Measurements from ENCODE around the gene KIDINS220.

KIDINS220 gene

GRCh38 chr2:8863331-8863953 is 26.0 kb upstream of the KIDINS220 start:
- Histone ChIP-seq H4K8ac (ENCODE audit: low read length) (no peak overlapping the region), H3K79me1 (replicated peaks; ENCODE audit: low read length, poor library complexity, severe bottlenecking) (no peaks in the 10 kb centered on the region), H4K91ac (ENCODE audit: low read length) (no peak overlapping the region), H2AK5ac (ENCODE audit: low read length, severe bottlenecking) (no peak overlapping the region), H3K9me3 (ENCODE audit: control insufficient read depth, low read length) (no peaks in the 10 kb centered on the region), H3K23ac (ENCODE audit: low read length in 2 of 2) (no peak overlapping the region), H3K4me3 (ENCODE audit: insufficient read depth in 1 of 2, low read depth in 1 of 2, low read length in 2 of 2) (no peak overlapping the region), H3K18ac (ENCODE audit: low read depth in 1 of 2, low read length in 2 of 2) (no peak overlapping the region), H2AFZ (ENCODE audit: low read depth, low read length) (no peak overlapping the region), H3K4ac (ENCODE audit: low read depth in 1 of 2, low read length in 2 of 2) (no peak overlapping the region), H3K27me3 (ENCODE audit: control insufficient read depth in 1 of 2, insufficient read depth in 1 of 2, low read length in 2 of 2) (no peaks in the 10 kb centered on the region), H3K14ac (ENCODE audit: low read length in 2 of 2) (no peak overlapping the region), H2BK5ac (ENCODE audit: low read depth, low read length, poor library complexity, severe bottlenecking) (no peak overlapping the region), H3K36me3 (ENCODE audit: control insufficient read depth in 1 of 2, insufficient read depth in 2 of 2, low read depth in 1 of 2, low read length in 2 of 2) (peaks cover 8 to 35% of the 10 kb centered on the region in 2 experiments), H2BK120ac (ENCODE audit: low read depth, low read length) (no peak overlapping the region), H2BK12ac (ENCODE audit: low read length in 2 of 2) (no peak overlapping the region), H3K4me2 (ENCODE audit: low read length, poor library complexity, severe bottlenecking) (no peak overlapping the region), H3K4me1 (ENCODE audit: control insufficient read depth, insufficient read depth, low read depth, low read length) (peaks cover 1% of the 10 kb centered on the region), H3K27ac (ENCODE audit: low read length, poor library complexity, severe bottlenecking) (no peak overlapping the region), H3K9ac (ENCODE audit: low read length) (no peak overlapping the region), H2BK15ac (ENCODE audit: low read depth, poor library complexity, severe bottlenecking) (no peak overlapping the region)
- no peak for DNase-seq
- WGBS: 95% methylated on average over 10 of the region's 10 CpGs

- Histone ChIP-seq H4K8ac (ENCODE audit: low read length) (no peak overlapping the region), H3K23ac (ENCODE audit: low read length in 2 of 2) (no peak overlapping the region), H3K4me3 (ENCODE audit: insufficient read depth in 1 of 2, low read depth in 1 of 2, low read length in 2 of 2) (no peak overlapping the region), H3K27ac (ENCODE audit: low read length, poor library complexity, severe bottlenecking) (no peak overlapping the region), H3K36me3 (ENCODE audit: control insufficient read depth in 1 of 2, insufficient read depth in 2 of 2, low read depth in 1 of 2, low read length in 2 of 2) (peaks cover 6 to 39% of the 10 kb centered on the region in 2 experiments), H2BK120ac (ENCODE audit: low read depth, low read length) (no peak overlapping the region), H2AFZ (ENCODE audit: low read depth, low read length) (no peak overlapping the region), H3K79me1 (replicated peaks; ENCODE audit: low read length, poor library complexity, severe bottlenecking) (peaks cover 1% of the 10 kb centered on the region), H3K9me3 (ENCODE audit: control insufficient read depth, low read length) (no peaks in the 10 kb centered on the region), H2BK12ac (ENCODE audit: low read length in 2 of 2) (no peak overlapping the region), H2BK15ac (ENCODE audit: low read depth, poor library complexity, severe bottlenecking) (no peak overlapping the region), H2BK5ac (ENCODE audit: low read depth, low read length, poor library complexity, severe bottlenecking) (no peak overlapping the region), H3K9ac (ENCODE audit: low read length) (no peak overlapping the region), H3K14ac (ENCODE audit: low read length in 2 of 2) (no peak overlapping the region), H3K4me1 (ENCODE audit: control insufficient read depth, insufficient read depth, low read depth, low read length) (peaks cover 4% of the 10 kb centered on the region), H3K4me2 (ENCODE audit: low read length, poor library complexity, severe bottlenecking) (no peak overlapping the region), H3K18ac (ENCODE audit: low read depth in 1 of 2, low read length in 2 of 2) (no peak overlapping the region), H3K4ac (ENCODE audit: low read depth in 1 of 2, low read length in 2 of 2) (no peak overlapping the region), H2AK5ac (ENCODE audit: low read length, severe bottlenecking) (peak overlapping the region; percentile 89), H4K91ac (ENCODE audit: low read length) (no peak overlapping the region), H3K27me3 (ENCODE audit: control insufficient read depth in 1 of 2, insufficient read depth in 1 of 2, low read length in 2 of 2) (no peaks in the 10 kb centered on the region)
- WGBS: 98% methylated on average over 6 of the region's 7 CpGs
- no peak for DNase-seq
Observed at GRCh38 chr2:8862230-8862629, 24.8 kb upstream of the KIDINS220 start.

- Histone ChIP-seq H3K9me3 (ENCODE audit: control insufficient read depth, low read length) (no peaks in the 10 kb centered on the region), H3K14ac (ENCODE audit: low read length in 2 of 2) (no peak overlapping the region), H3K36me3 (ENCODE audit: control insufficient read depth in 1 of 2, insufficient read depth in 2 of 2, low read depth in 1 of 2, low read length in 2 of 2) (peaks cover 6 to 36% of the 10 kb centered on the region in 2 experiments), H3K4me2 (ENCODE audit: low read length, poor library complexity, severe bottlenecking) (no peak overlapping the region), H2BK12ac (ENCODE audit: low read length in 2 of 2) (no peak overlapping the region), H3K23ac (ENCODE audit: low read length in 2 of 2) (no peak overlapping the region), H2BK5ac (ENCODE audit: low read depth, low read length, poor library complexity, severe bottlenecking) (no peak overlapping the region), H3K27ac (ENCODE audit: low read length, poor library complexity, severe bottlenecking) (no peak overlapping the region), H3K4me3 (ENCODE audit: insufficient read depth in 1 of 2, low read depth in 1 of 2, low read length in 2 of 2) (no peak overlapping the region), H4K8ac (ENCODE audit: low read length) (no peak overlapping the region), H2AK5ac (ENCODE audit: low read length, severe bottlenecking) (peak overlapping the region; percentile 89), H3K4ac (ENCODE audit: low read depth in 1 of 2, low read length in 2 of 2) (no peak overlapping the region), H3K79me1 (replicated peaks; ENCODE audit: low read length, poor library complexity, severe bottlenecking) (peaks cover 1% of the 10 kb centered on the region), H2AFZ (ENCODE audit: low read depth, low read length) (no peak overlapping the region), H3K4me1 (ENCODE audit: control insufficient read depth, insufficient read depth, low read depth, low read length) (peaks cover 5% of the 10 kb centered on the region), H3K18ac (ENCODE audit: low read depth in 1 of 2, low read length in 2 of 2) (no peak overlapping the region), H2BK15ac (ENCODE audit: low read depth, poor library complexity, severe bottlenecking) (no peak overlapping the region), H2BK120ac (ENCODE audit: low read depth, low read length) (no peak overlapping the region), H3K27me3 (ENCODE audit: control insufficient read depth in 1 of 2, insufficient read depth in 1 of 2, low read length in 2 of 2) (no peaks in the 10 kb centered on the region), H3K9ac (ENCODE audit: low read length) (no peak overlapping the region), H4K91ac (ENCODE audit: low read length) (no peak overlapping the region)
- 95% methylated on average over 1 of the region's 1 CpG for WGBS
- no peak for DNase-seq
Observed at GRCh38 chr2:8861797-8862196, 24.4 kb upstream of the KIDINS220 start.

- no peak overlapping the region for H2BK15ac ChIP-seq (ENCODE audit: low read depth, poor library complexity, severe bottlenecking)
- H3K36me3 ChIP-seq (ENCODE audit: control insufficient read depth in 1 of 2, insufficient read depth in 2 of 2, low read depth in 1 of 2, low read length in 2 of 2): peaks cover 6 to 34% of the 10 kb centered on the region in 2 experiments
- no CpG with 5 or more reads among the region's 2 CpGs for WGBS
- H3K4ac ChIP-seq (ENCODE audit: low read depth in 1 of 2, low read length in 2 of 2): no peak overlapping the region
- no peak overlapping the region for H3K14ac ChIP-seq (ENCODE audit: low read length in 2 of 2)
- H3K4me1 ChIP-seq (ENCODE audit: control insufficient read depth, insufficient read depth, low read depth, low read length): peaks cover 5% of the 10 kb centered on the region
- H3K4me2 ChIP-seq (ENCODE audit: low read length, poor library complexity, severe bottlenecking): no peak overlapping the region
- H2BK5ac ChIP-seq (ENCODE audit: low read depth, low read length, poor library complexity, severe bottlenecking): no peak overlapping the region
- no peak overlapping the region for H2AFZ ChIP-seq (ENCODE audit: low read depth, low read length)
- no peak overlapping the region for H2BK120ac ChIP-seq (ENCODE audit: low read depth, low read length)
- no peak overlapping the region for H2BK12ac ChIP-seq (ENCODE audit: low read length in 2 of 2)
- H3K9me3 ChIP-seq (ENCODE audit: control insufficient read depth, low read length): no peaks in the 10 kb centered on the region
- H3K9ac ChIP-seq (ENCODE audit: low read length): no peak overlapping the region
- H3K27me3 ChIP-seq (ENCODE audit: control insufficient read depth in 1 of 2, insufficient read depth in 1 of 2, low read length in 2 of 2): no peaks in the 10 kb centered on the region
- no peak overlapping the region for H3K18ac ChIP-seq (ENCODE audit: low read depth in 1 of 2, low read length in 2 of 2)
- no peak overlapping the region for H4K91ac ChIP-seq (ENCODE audit: low read length)
- H3K4me3 ChIP-seq (ENCODE audit: insufficient read depth in 1 of 2, low read depth in 1 of 2, low read length in 2 of 2): no peak overlapping the region
- peaks cover 1% of the 10 kb centered on the region for H3K79me1 ChIP-seq (replicated peaks; ENCODE audit: low read length, poor library complexity, severe bottlenecking)
- no peak overlapping the region for H2AK5ac ChIP-seq (ENCODE audit: low read length, severe bottlenecking)
- H4K8ac ChIP-seq (ENCODE audit: low read length): no peak overlapping the region
- no peak for DNase-seq
- peak overlapping the region; percentile 35 for H3K27ac ChIP-seq (ENCODE audit: low read length, poor library complexity, severe bottlenecking)
- no peak overlapping the region for H3K23ac ChIP-seq (ENCODE audit: low read length in 2 of 2)
Observed at GRCh38 chr2:8860239-8860638, 22.8 kb upstream of the KIDINS220 start.
